GM23338 (cell line): ENCODE results near the gene MED17. TPM values are rescaled to one million over a fixed set of nuclear protein-coding genes. Genes with fewer than 3 reads are reported as not detected.
A peak's percentile ranks its signal among the peaks of the same experiment; 100 is the strongest.

Source experiments
- ATAC-seq: fragments of 200-7000 bp; cut with Tn5 transposase; 3 replicates; pipeline ENCODE4 v1.9.1; 2020
- DNase-seq: peaks from one replicate; pipeline ENCODE4 v3.0.0-alpha.2; 2015; ENCODE audit warnings: low spot score
- H2AFZ ChIP-seq: fragments of 200-600 bp; sonication (generic); 2 replicates; pipeline ENCODE4 v1.8.0; 2016; ENCODE audit warnings: antibody characterized with exemption, mild to moderate bottlenecking, moderate library complexity
- H3F3A ChIP-seq: fragments of 200-600 bp; sonication (generic); replicated peaks from 2 replicates; pipeline ENCODE4 v1.8.0; 2017; ENCODE audit warnings: antibody characterized with exemption, mixed run types, low read depth
- H3K27ac ChIP-seq: fragments of 200-600 bp; sonication (generic); 2 replicates; pipeline ENCODE4 v1.6.1; 2016; ENCODE audit warnings: low read depth
- H3K27me3 ChIP-seq: fragments of 200-600 bp; sonication (generic); 2 replicates; pipeline ENCODE4 v1.8.0; 2016; ENCODE audit warnings: mild to moderate bottlenecking, mixed run types, moderate library complexity; ENCODE audit not compliant: insufficient read depth
- H3K36me3 ChIP-seq: fragments of 200-600 bp; sonication (generic); 2 replicates; pipeline ENCODE4 v1.8.0; 2016; ENCODE audit warnings: mild to moderate bottlenecking; ENCODE audit not compliant: insufficient read depth
- H3K4me1 ChIP-seq: fragments of 200-600 bp; sonication (generic); 2 replicates; pipeline ENCODE4 v1.8.0; 2016; ENCODE audit warnings: mild to moderate bottlenecking, moderate library complexity; ENCODE audit not compliant: insufficient read depth
- H3K4me2 ChIP-seq: fragments of 200-600 bp; sonication (generic); 2 replicates; pipeline ENCODE4 v1.7.1; 2017; ENCODE audit warnings: mixed run types
- H3K4me3 ChIP-seq: fragments of 200-600 bp; sonication (generic); 2 replicates; pipeline ENCODE4 v1.6.1; 2016; ENCODE audit warnings: mixed run types
- H3K79me2 ChIP-seq: fragments of 200-600 bp; sonication (generic); replicated peaks from 2 replicates; pipeline ENCODE4 v1.8.0; 2017; ENCODE audit warnings: mild to moderate bottlenecking; ENCODE audit not compliant: insufficient read depth
- H3K9me2 ChIP-seq: fragments of 200-600 bp; sonication (generic); 2 replicates; pipeline ENCODE4 v1.8.0; 2017; ENCODE audit not compliant: insufficient read depth
- H4K20me1 ChIP-seq: fragments of 200-600 bp; sonication (generic); replicated peaks from 2 replicates; pipeline ENCODE4 v1.8.0; 2017; ENCODE audit warnings: mild to moderate bottlenecking; ENCODE audit not compliant: insufficient read depth
- H3K27ac Mint-ChIP-seq: 2 replicates; pipeline ENCODE4 v1.8.0; 2020; ENCODE audit warnings: inconsistent platforms, mild to moderate bottlenecking, moderate library complexity, mixed read lengths
- H3K27me3 Mint-ChIP-seq: 3 replicates; pipeline ENCODE4 v1.8.0; 2022; ENCODE audit warnings: low read depth, mild to moderate bottlenecking, moderate library complexity, mixed read lengths, inconsistent platforms; ENCODE audit not compliant: insufficient read depth, poor library complexity
- H3K36me3 Mint-ChIP-seq: 3 replicates; pipeline ENCODE4 v1.8.0; 2021; ENCODE audit warnings: low read depth, mild to moderate bottlenecking, inconsistent platforms, moderate library complexity, mixed read lengths
- H3K4me1 Mint-ChIP-seq: 3 replicates; pipeline ENCODE4 v1.8.0; 2020; ENCODE audit warnings: mild to moderate bottlenecking, inconsistent platforms, mixed read lengths
- H3K4me3 Mint-ChIP-seq: 3 replicates; pipeline ENCODE4 v1.8.0; 2021; ENCODE audit warnings: moderate library complexity, mild to moderate bottlenecking, inconsistent platforms, mixed read lengths
- H3K9me3 Mint-ChIP-seq: 3 replicates; pipeline ENCODE4 v1.8.0; 2020; ENCODE audit warnings: moderate library complexity, mild to moderate bottlenecking, inconsistent platforms, mixed read lengths
- EZH2 ChIP-seq: fragments of 200-600 bp; sonication (generic); IDR thresholded peaks from one replicate; pipeline ENCODE4 v1.8.0; 2017; ENCODE audit warnings: antibody characterized with exemption, mild to moderate bottlenecking, low read depth; ENCODE audit not compliant: unreplicated experiment
- EZH2phosphoT487 ChIP-seq: fragments of 200-600 bp; sonication (generic); IDR thresholded peaks from one replicate; pipeline ENCODE4 v1.8.1; 2018; ENCODE audit warnings: antibody characterized with exemption; ENCODE audit not compliant: unreplicated experiment
- STAT1 ChIP-seq: IDR thresholded peaks from one replicate; pipeline ENCODE4 v1.6.1; 2016; ENCODE audit warnings: antibody characterized with exemption; ENCODE audit not compliant: unreplicated experiment
- polyA plus RNA-seq: library from polyadenylated mRNA; unstranded; fragments of >200 nt; fragmentation: Nextera tagmentation; extraction: Ambion mirVana; gene quantifications from 2 replicates; pipeline ENCODE4 v1.2.1, GENCODE V29; 2016
- total RNA-seq: library from RNA; depleted of rRNA; stranded (reverse); fragments of >200 nt; shearing (Covaris generic); gene quantifications from 2 replicates; pipeline ENCODE4 v1.2.3, GENCODE V29; 2014
- TF ChIP-seq, protein P1 (sequence below): fragments of 250-450 bp; sonication (Bioruptor Pico); IDR thresholded peaks from 2 replicates; pipeline ENCODE4 v1.5.0; 2020; ENCODE audit warnings: mild to moderate bottlenecking, moderate library complexity
- TF ChIP-seq, protein P2 (sequence below): IDR thresholded peaks from one replicate; pipeline ENCODE4 v1.6.1; 2018; ENCODE audit warnings: antibody characterized with exemption; ENCODE audit not compliant: unreplicated experiment
- TF ChIP-seq, protein P3 (sequence below): IDR thresholded peaks from 2 replicates; pipeline ENCODE4 v1.6.1; 2016; ENCODE audit warnings: antibody characterized with exemption

The MED17 gene
- total and polyA plus RNA-seq, 2 experiments from 2014 or later: 19.1 to 31.2 TPM

DNA sequence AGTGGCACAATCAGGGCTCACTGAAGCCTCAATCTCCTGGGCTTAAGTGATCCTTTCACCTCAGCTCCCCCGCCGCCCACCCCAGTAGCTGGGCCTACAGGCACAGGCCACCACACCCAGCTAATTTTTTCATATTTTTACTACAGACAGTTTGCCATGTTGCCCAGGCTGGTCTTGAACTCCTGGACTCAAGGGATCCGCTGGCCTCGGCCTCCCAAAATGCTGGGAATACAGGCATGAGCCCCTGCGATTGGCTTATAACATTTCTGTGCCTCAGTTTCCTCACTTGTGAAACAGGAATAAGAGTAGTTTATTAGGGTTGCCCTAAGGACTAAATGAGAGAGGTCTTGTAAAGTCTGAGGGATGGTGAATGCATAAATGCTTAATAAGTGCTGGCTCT lies 65.1 kb downstream of the MED17 start (continued):
- TF ChIP-seq, protein P1, sequence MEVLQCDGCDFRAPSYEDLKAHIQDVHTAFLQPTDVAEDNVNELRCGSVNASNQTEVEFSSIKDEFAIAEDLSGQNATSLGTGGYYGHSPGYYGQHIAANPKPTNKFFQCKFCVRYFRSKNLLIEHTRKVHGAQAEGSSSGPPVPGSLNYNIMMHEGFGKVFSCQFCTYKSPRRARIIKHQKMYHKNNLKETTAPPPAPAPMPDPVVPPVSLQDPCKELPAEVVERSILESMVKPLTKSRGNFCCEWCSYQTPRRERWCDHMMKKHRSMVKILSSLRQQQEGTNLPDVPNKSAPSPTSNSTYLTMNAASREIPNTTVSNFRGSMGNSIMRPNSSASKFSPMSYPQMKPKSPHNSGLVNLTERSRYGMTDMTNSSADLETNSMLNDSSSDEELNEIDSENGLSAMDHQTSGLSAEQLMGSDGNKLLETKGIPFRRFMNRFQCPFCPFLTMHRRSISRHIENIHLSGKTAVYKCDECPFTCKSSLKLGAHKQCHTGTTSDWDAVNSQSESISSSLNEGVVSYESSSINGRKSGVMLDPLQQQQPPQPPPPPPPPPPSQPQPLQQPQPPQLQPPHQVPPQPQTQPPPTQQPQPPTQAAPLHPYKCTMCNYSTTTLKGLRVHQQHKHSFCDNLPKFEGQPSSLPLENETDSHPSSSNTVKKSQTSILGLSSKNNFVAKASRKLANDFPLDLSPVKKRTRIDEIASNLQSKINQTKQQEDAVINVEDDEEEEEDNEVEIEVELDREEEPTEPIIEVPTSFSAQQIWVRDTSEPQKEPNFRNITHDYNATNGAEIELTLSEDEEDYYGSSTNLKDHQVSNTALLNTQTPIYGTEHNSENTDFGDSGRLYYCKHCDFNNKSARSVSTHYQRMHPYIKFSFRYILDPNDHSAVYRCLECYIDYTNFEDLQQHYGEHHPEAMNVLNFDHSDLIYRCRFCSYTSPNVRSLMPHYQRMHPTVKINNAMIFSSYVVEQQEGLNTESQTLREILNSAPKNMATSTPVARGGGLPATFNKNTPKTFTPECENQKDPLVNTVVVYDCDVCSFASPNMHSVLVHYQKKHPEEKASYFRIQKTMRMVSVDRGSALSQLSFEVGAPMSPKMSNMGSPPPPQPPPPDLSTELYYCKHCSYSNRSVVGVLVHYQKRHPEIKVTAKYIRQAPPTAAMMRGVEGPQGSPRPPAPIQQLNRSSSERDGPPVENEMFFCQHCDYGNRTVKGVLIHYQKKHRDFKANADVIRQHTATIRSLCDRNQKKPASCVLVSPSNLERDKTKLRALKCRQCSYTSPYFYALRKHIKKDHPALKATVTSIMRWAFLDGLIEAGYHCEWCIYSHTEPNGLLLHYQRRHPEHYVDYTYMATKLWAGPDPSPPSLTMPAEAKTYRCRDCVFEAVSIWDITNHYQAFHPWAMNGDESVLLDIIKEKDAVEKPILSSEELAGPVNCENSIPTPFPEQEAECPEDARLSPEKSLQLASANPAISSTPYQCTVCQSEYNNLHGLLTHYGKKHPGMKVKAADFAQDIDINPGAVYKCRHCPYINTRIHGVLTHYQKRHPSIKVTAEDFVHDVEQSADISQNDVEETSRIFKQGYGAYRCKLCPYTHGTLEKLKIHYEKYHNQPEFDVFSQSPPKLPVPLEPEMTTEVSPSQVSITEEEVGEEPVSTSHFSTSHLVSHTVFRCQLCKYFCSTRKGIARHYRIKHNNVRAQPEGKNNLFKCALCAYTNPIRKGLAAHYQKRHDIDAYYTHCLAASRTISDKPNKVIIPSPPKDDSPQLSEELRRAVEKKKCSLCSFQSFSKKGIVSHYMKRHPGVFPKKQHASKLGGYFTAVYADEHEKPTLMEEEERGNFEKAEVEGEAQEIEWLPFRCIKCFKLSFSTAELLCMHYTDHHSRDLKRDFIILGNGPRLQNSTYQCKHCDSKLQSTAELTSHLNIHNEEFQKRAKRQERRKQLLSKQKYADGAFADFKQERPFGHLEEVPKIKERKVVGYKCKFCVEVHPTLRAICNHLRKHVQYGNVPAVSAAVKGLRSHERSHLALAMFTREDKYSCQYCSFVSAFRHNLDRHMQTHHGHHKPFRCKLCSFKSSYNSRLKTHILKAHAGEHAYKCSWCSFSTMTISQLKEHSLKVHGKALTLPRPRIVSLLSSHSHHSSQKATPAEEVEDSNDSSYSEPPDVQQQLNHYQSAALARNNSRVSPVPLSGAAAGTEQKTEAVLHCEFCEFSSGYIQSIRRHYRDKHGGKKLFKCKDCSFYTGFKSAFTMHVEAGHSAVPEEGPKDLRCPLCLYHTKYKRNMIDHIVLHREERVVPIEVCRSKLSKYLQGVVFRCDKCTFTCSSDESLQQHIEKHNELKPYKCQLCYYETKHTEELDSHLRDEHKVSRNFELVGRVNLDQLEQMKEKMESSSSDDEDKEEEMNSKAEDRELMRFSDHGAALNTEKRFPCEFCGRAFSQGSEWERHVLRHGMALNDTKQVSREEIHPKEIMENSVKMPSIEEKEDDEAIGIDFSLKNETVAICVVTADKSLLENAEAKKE (CRISPR knock-in tag): no peak

DNA sequence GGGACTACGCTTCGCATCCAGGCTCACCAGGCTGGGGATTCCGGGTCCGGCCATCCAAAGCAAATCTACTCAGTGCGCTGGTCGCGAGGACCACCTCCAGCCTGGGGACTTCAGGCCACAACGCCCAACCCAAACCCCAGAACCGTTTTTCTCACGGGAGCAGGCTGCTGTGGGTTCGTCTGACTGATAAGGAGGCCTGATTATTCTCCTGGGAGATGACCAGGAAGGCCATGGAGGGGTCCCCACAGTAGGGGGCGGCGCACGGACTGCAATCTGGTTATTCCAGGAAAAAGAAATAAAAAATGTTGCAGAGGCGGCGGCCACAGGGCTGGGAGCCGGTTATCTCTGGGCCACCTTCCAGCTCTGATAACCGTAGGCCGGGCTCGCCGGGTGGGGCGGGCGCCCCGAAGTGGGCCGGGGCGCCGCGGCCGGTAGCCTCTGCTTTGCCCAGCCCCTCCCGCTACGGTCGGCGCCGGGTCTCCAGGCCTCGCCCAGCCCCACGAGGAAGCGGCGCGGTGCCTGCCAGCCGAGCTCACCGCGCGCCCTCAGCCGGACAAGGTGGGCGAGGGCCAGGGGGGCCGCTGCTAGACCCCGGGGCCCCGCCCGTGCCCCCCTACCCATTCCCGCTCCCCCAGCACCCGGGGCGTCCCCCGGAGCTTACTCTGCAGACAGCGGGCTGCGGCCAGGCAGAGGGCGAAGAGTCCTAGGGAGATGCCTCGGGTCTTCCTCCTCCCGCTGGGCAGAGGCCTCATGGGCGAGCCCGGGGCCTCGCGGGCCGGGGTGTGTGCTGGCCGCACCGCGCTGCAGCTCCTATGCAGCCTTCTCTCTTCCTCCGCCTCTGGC lies 65.9 kb downstream of the MED17 start:
- no peaks in the 10 kb centered on the region for H3K36me3 ChIP-seq
- H3K4me2 ChIP-seq: peak overlapping the region; percentile 89
- peaks cover 17% of the 10 kb centered on the region for H3K4me1 ChIP-seq
- H2AFZ ChIP-seq: peak overlapping the region; percentile 99
- H3K4me3 ChIP-seq: peak overlapping the region; percentile 60
- no peak overlapping the region for H3K27ac ChIP-seq
- no peak overlapping the region for H3K27ac Mint-ChIP-seq
- no peaks in the 10 kb centered on the region for H3K9me2 ChIP-seq
- peak; percentile 92 for ATAC-seq
- peak; percentile 66 for DNase-seq
- 0 out of 2 replicates have a peak, but pooled peaks cover 3% of the 10 kb centered on the region for H3F3A ChIP-seq
- H3K4me1 Mint-ChIP-seq: peaks cover 11% of the 10 kb centered on the region; the same call in 2 of the 3 replicates
- H3K4me3 Mint-ChIP-seq: peak overlapping the region; percentile 67
- peaks cover 10% of the 10 kb centered on the region; the same call in 1 of the 2 replicates for H3K27me3 ChIP-seq
- no peaks in the 10 kb centered on the region; the same call in 2 of the 3 replicates for H3K36me3 Mint-ChIP-seq
- H3K79me2 ChIP-seq: no peaks in the 10 kb centered on the region
- H4K20me1 ChIP-seq: no peaks in the 10 kb centered on the region
- peaks cover 10% of the 10 kb centered on the region for H3K27me3 Mint-ChIP-seq
- H3K9me3 Mint-ChIP-seq: no peaks in the 10 kb centered on the region; the same call in 2 of the 3 replicates
- TF ChIP-seq EZH2 (no peak), EZH2phosphoT487 (no peak), STAT1 (no peak)
- TF ChIP-seq, protein P2, sequence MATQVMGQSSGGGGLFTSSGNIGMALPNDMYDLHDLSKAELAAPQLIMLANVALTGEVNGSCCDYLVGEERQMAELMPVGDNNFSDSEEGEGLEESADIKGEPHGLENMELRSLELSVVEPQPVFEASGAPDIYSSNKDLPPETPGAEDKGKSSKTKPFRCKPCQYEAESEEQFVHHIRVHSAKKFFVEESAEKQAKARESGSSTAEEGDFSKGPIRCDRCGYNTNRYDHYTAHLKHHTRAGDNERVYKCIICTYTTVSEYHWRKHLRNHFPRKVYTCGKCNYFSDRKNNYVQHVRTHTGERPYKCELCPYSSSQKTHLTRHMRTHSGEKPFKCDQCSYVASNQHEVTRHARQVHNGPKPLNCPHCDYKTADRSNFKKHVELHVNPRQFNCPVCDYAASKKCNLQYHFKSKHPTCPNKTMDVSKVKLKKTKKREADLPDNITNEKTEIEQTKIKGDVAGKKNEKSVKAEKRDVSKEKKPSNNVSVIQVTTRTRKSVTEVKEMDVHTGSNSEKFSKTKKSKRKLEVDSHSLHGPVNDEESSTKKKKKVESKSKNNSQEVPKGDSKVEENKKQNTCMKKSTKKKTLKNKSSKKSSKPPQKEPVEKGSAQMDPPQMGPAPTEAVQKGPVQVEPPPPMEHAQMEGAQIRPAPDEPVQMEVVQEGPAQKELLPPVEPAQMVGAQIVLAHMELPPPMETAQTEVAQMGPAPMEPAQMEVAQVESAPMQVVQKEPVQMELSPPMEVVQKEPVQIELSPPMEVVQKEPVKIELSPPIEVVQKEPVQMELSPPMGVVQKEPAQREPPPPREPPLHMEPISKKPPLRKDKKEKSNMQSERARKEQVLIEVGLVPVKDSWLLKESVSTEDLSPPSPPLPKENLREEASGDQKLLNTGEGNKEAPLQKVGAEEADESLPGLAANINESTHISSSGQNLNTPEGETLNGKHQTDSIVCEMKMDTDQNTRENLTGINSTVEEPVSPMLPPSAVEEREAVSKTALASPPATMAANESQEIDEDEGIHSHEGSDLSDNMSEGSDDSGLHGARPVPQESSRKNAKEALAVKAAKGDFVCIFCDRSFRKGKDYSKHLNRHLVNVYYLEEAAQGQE: no peak
- TF ChIP-seq, protein P3, sequence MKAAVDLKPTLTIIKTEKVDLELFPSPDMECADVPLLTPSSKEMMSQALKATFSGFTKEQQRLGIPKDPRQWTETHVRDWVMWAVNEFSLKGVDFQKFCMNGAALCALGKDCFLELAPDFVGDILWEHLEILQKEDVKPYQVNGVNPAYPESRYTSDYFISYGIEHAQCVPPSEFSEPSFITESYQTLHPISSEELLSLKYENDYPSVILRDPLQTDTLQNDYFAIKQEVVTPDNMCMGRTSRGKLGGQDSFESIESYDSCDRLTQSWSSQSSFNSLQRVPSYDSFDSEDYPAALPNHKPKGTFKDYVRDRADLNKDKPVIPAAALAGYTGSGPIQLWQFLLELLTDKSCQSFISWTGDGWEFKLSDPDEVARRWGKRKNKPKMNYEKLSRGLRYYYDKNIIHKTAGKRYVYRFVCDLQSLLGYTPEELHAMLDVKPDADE: no peak
